Activated T-cell treated with anti-CD3 and anti-CD28 coated beads, Interleukin-2, amount 50 U/mL, for 24 hours (primary cell): ENCODE results near the gene PCDHGC5.

Experiments
- DNase-seq: peaks from one replicate; pipeline ENCODE4 v3.0.0-alpha.2; 2020
- H3K27ac Mint-ChIP-seq: 2 replicates; pipeline ENCODE4 v1.8.0; 2020; ENCODE audit warnings: mild to moderate bottlenecking, mixed read lengths
- H3K27me3 Mint-ChIP-seq: 2 replicates; pipeline ENCODE4 v1.8.0; 2020; ENCODE audit warnings: mixed read lengths
- H3K36me3 Mint-ChIP-seq: 2 replicates; pipeline ENCODE4 v1.8.0; 2020; ENCODE audit warnings: low read depth, mixed read lengths
- H3K4me1 Mint-ChIP-seq: 2 replicates; pipeline ENCODE4 v1.8.0; 2020; ENCODE audit warnings: low read depth, mixed read lengths
- H3K4me3 Mint-ChIP-seq: 2 replicates; pipeline ENCODE4 v1.8.0; 2020; ENCODE audit warnings: mild to moderate bottlenecking, moderate library complexity, mixed read lengths
- H3K9me3 Mint-ChIP-seq: 2 replicates; pipeline ENCODE4 v1.8.0; 2020; ENCODE audit warnings: mixed read lengths

Gene PCDHGC5

GRCh38 chr5:141514330-141515133, 25.7 kb downstream of the PCDHGC5 start:
- no peak for DNase-seq
- H3K4me3 Mint-ChIP-seq: no peak overlapping the region
- peak overlapping the region; percentile 80 for H3K27ac Mint-ChIP-seq
- peaks cover 42% of the 10 kb centered on the region for H3K4me1 Mint-ChIP-seq
- peaks cover 10% of the 10 kb centered on the region for H3K36me3 Mint-ChIP-seq
- H3K9me3 Mint-ChIP-seq: no peaks in the 10 kb centered on the region
- no peaks in the 10 kb centered on the region for H3K27me3 Mint-ChIP-seq

DNA sequence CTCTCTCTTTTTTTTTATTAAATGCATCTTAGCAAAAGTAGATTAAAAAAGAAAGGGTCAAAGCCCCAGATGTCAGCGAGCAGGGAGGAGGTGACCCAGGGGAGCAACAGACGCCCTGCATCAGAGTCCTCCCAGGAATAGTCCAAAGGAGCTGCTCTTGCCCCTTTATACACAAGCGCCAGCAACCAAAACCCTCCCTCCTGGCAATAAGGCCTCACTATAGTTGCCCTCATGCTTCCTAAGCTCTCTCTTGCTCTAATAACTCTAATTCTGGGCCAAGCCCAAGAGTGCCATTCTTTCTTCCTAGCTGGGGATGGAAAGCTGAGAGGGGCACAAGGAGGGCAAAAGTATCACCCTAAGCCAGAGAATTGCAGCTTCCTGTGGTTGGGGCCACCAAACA, 26.3 kb downstream of the PCDHGC5 start:
- Mint-ChIP-seq H3K27me3 (no peaks in the 10 kb centered on the region), H3K4me3 (no peak overlapping the region), H3K27ac (peak overlapping the region; percentile 63), H3K4me1 (peaks cover 44% of the 10 kb centered on the region), H3K36me3 (peaks cover 10% of the 10 kb centered on the region), H3K9me3 (no peaks in the 10 kb centered on the region)
- DNase-seq: no peak

- H3K27ac Mint-ChIP-seq: peak overlapping the region; percentile 64
- H3K36me3 Mint-ChIP-seq: peaks cover 10% of the 10 kb centered on the region
- no peak overlapping the region for H3K4me3 Mint-ChIP-seq
- no peaks in the 10 kb centered on the region for H3K27me3 Mint-ChIP-seq
- H3K4me1 Mint-ChIP-seq: peaks cover 53% of the 10 kb centered on the region
- DNase-seq: no peak
- no peaks in the 10 kb centered on the region for H3K9me3 Mint-ChIP-seq
These were observed 27.2 kb downstream of the PCDHGC5 start for GRCh38 chr5:141515946-141516671.

- peak overlapping the region; percentile 64 for H3K27ac Mint-ChIP-seq
These were observed 27.8 kb downstream of the PCDHGC5 start for GRCh38 chr5:141516672-141517025.

DNA sequence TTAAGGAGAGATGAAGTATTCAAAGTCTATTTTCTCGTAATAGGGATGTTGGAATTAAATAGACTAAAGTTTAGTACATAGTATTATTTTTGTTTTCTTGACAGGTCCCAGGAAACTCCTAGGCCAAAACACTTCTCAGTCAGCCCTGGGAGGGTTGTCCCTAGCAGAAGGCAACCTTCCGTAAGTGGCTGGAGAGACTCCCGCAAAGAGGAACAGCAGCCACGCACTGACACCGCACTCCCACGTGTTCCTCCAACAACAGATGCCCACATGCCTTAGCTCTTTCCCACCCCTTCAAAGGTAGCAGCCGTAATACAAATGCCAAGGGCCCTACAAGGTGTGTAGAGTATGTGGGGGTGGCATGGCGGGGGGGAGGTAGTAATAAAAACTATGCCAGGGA, 28.4 kb downstream of the PCDHGC5 start:
- no peaks in the 10 kb centered on the region for H3K27me3 Mint-ChIP-seq
- peaks cover 65% of the 10 kb centered on the region for H3K4me1 Mint-ChIP-seq
- no peak overlapping the region for H3K27ac Mint-ChIP-seq
- no peak for DNase-seq
- H3K36me3 Mint-ChIP-seq: peaks cover 10% of the 10 kb centered on the region
- no peaks in the 10 kb centered on the region for H3K9me3 Mint-ChIP-seq
- no peak overlapping the region for H3K4me3 Mint-ChIP-seq

More at GRCh38 chr5:141516672-141517025, 27.8 kb downstream of the PCDHGC5 start:
- peaks cover 59% of the 10 kb centered on the region for H3K4me1 Mint-ChIP-seq
- no peak for DNase-seq
- H3K27me3 Mint-ChIP-seq: no peaks in the 10 kb centered on the region
- no peak overlapping the region for H3K4me3 Mint-ChIP-seq
- peaks cover 10% of the 10 kb centered on the region for H3K36me3 Mint-ChIP-seq
- H3K9me3 Mint-ChIP-seq: no peaks in the 10 kb centered on the region

DNA sequence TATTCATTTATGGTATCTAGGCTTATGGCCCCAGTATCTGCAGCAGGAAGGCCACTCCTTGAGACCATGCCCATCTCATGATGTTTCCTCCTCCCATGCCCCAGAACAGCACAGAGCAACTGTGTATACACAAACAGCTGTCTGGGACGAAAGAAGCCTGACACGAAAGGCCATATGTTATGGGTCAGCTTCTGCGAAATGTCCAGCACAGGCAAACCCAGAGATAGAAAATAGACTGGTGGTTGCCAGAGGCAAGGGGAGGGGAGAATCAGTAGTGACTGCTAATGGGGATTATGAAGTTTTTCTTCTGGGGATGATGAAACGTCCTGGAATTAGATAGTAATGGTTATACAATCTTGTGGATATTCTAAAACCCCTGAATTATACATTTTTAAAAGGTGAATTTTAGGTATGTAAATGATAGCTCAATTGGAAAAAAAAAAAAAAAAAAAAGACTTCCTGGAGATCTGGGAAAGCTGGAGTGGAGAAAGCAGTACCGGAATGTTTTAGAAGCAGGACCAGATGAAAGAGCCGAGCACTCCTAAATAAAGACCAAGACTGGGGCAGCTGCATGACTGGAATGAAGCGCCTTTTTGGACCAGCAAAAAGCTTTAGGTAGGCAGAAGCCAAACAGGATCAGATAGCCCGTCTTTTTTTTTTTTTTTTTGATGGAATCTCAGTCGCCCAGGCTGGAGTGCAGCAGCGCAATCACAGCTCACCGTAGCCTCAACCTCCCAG, 29.2 kb downstream of the PCDHGC5 start:
- Mint-ChIP-seq H3K27ac (peak overlapping the region; percentile 63), H3K36me3 (peaks cover 7% of the 10 kb centered on the region), H3K4me1 (peaks cover 65% of the 10 kb centered on the region), H3K4me3 (no peak overlapping the region), H3K9me3 (no peaks in the 10 kb centered on the region), H3K27me3 (no peaks in the 10 kb centered on the region)
- DNase-seq: no peak

DNA sequence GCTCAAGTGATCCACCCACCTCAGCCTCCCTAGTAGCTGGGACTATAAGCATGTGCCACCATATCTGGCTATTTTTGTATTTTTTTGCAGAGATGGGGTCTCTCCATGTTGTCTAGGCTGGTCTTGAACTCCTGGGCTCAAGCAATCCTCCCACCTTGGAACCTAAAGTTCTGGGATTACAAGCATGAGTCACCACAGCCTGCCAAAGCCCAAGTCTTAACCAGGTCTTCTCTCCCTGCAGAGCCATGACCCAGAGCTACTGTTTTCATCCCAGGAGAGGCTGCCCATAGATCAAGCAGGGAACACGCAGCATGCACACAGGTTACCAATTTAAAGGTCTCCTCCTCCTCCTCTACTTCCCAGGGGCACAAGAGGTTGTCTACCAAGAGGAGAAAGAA, 29.7 kb downstream of the PCDHGC5 start:
- Mint-ChIP-seq H3K4me1 (peaks cover 66% of the 10 kb centered on the region), H3K4me3 (no peak overlapping the region), H3K36me3 (peaks cover 5% of the 10 kb centered on the region), H3K9me3 (no peaks in the 10 kb centered on the region), H3K27me3 (no peaks in the 10 kb centered on the region), H3K27ac (no peak overlapping the region)
- DNase-seq: no peak

DNA sequence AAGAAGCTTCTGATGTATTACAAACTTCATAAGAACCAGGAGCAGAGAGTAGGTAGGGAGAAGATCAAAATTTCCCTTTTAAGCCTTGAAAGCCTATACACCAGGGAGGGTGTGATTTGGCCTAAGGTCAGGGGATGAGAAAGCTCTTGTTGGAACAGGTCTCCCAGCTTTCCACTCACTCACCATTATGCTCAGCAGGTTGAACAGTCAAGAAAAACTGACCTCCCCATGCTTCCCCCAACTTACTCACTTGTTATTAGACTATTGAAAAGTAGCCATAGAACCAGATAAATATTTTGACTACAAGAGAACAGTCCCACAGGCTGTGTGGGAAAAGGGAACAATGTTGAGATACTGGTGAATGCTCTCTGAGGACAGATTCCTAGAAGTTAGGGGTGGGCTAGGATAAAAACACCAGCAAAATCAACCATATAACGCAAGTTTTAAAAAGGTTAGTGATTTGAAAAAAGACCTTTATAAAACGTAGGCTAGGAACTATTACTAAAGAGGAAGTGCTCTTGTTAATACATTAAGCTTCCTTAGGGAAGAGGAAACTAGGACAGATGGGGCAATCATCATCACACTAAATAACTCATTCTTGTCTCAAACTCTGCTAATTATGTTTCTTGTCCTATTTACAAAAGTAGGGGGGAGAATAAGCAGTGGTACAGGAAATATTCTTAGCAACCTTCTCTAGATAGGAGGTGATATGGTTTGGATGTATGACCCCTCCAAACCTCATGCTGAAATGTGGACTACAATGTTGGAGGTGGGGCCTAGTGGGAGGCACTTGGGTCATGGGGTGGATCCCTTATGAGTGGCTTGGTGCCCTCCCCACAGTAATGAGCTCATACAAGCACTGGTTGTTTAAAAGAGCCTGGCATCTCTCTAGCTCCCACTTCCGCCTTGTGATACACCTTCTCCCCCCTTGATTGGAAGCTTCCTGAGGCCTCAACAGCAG, 31.0 kb downstream of the PCDHGC5 start:
- DNase-seq: no peak
- Mint-ChIP-seq H3K4me3 (no peak overlapping the region), H3K27me3 (no peaks in the 10 kb centered on the region), H3K4me1 (peaks cover 55% of the 10 kb centered on the region), H3K9me3 (no peaks in the 10 kb centered on the region), H3K36me3 (no peaks in the 10 kb centered on the region), H3K27ac (peak overlapping the region; percentile 77)

DNA sequence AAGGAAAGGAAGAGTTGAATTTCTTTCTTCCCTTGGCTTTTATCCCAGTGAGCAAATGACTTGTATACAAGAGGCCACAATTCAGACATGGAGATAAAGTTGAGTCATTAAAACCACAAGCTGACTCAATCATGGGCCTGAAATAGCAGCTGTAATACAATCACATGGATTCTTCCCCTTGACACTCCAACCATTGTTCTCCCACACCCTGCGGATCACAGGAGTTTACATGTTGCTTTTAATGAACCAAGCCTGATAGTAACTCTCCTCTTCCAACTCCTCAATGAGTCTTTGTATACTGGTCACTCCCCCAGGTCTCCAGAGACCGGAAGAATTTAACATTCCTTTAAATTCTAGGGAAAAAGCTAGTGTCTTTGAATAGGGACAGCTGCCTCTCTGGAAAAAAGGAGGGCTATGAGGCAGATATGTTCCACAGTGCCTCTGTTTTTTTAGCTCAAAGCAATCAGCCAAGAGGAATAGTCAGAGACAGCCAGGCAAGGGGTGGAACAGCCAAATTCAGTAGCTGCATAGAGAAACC, 32.4 kb downstream of the PCDHGC5 start:
- Mint-ChIP-seq H3K9me3 (no peaks in the 10 kb centered on the region), H3K4me3 (no peak overlapping the region), H3K27ac (peak overlapping the region; percentile 62), H3K36me3 (no peaks in the 10 kb centered on the region), H3K4me1 (peaks cover 49% of the 10 kb centered on the region), H3K27me3 (no peaks in the 10 kb centered on the region)
- no peak for DNase-seq

DNA sequence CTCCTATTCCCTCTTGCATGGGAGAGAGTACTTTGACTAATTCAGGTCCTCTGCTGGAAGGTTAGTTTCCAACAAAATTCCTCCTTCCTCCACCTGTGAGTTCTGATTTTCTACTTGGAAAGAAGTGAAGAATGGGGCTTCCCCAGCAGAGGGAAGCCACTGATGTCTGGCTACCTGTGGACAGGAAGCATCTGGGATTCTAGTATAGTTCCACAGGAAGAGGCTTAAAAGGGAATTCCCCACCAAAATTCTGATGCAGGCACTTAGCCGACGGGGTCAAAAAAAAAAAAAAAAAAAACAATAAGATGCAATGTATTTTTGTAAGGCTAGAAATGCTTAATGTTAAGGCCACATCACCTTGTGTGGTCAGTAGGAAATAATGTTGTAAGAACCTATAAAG, 33.4 kb downstream of the PCDHGC5 start:
- no peak for DNase-seq
- Mint-ChIP-seq H3K27ac (peak overlapping the region; percentile 44), H3K4me1 (peaks cover 47% of the 10 kb centered on the region), H3K27me3 (no peaks in the 10 kb centered on the region), H3K36me3 (no peaks in the 10 kb centered on the region), H3K4me3 (no peak overlapping the region), H3K9me3 (no peaks in the 10 kb centered on the region)

DNA sequence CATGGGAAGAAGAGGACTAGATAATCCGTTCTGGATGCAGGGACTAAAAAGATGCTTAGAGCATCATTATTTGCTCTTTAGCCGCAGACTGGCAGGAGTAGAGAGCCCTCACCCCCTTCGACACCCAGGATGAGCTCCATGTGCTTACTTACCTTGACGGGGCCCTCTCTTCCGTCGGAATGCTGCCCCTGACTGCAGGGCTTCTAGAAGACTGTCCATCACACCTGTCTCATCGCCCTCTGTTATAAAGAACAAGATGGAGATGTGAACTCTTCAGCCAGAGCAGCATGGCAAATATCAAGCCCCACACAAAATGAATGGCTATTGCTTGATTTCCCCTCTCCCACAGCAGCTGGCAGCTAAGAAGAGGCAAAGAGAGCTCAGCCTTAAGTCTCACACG, 35.1 kb downstream of the PCDHGC5 start:
- H3K36me3 Mint-ChIP-seq: no peaks in the 10 kb centered on the region
- no peaks in the 10 kb centered on the region for H3K9me3 Mint-ChIP-seq
- H3K4me1 Mint-ChIP-seq: peaks cover 47% of the 10 kb centered on the region
- DNase-seq: no peak
- H3K27me3 Mint-ChIP-seq: no peaks in the 10 kb centered on the region
- no peak overlapping the region for H3K27ac Mint-ChIP-seq
- H3K4me3 Mint-ChIP-seq: no peak overlapping the region

DNA sequence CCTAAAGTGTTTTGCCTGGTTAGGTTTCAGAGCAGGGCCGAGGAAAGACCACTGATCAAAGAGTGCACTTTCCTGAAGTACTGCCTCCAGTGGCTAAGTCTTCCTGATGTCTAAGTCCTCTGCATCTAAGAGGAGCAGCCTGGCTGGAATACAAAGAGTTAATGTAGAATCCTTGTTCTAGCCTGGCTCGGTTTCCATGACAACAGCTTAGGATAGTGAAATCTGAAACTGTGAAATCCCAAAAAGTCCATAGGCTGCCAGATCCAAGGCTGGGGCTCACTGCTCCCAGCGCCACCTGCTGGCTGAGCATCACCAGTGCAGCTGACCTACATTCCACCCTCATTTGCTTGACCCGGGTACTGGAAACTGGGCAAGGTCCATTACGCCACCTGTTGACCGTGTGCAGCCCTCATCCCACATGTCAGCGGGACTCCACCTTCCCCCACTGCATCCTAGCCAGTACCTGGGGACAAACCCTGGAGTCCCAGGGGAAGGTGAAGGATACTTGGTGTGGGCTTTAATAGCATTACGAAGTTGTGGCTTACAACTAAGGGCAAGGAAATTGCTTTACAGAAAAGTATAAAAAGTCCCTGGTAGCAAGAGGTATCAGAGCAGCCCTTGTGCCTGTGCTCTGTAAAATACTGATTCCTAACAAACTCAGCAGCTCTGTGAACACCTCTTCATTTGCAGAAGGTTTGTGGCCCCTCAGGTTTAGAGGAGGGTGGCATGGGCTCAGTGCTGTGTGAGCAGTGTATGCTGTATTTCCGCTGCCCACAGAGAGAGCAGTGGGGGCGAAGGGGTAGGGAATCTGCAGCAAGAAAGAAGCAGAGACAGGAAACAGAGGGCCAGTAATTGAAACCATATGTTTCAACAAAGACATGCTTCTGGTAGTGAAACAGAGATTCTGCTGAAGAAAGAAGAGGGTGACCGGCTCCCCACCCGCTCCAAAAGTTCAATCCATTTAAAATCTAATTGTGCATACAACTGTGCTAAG, 36.0 kb downstream of the PCDHGC5 start:
- Mint-ChIP-seq H3K4me3 (no peak overlapping the region), H3K27ac (peak overlapping the region; percentile 51)
- peak; percentile 68 for DNase-seq

DNA sequence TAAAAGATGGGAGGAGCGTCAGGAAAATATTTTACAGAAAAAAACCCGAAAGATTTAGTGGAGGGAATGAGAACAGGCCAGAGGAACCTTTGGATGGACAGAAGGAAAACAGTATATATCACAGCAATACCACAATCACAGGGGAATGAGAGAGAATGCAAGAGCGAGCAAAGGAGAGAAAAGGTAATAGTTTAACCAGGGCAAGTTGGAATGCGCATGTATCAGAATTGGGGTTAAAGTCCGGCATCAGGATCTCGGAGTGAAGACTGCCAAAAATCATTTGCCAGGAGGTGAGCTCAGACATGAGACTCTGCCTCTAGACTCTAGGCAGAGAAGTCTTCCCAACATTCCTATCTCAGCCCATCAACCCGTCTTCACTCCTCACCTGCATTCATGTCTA, 36.8 kb downstream of the PCDHGC5 start:
- Mint-ChIP-seq H3K4me1 (peaks cover 37% of the 10 kb centered on the region), H3K27me3 (no peaks in the 10 kb centered on the region), H3K4me3 (no peak overlapping the region), H3K27ac (peak overlapping the region; percentile 23), H3K36me3 (no peaks in the 10 kb centered on the region), H3K9me3 (no peaks in the 10 kb centered on the region)
- no peak for DNase-seq

More for the DNA sequence above, 36.0 kb downstream of the PCDHGC5 start:
- Mint-ChIP-seq H3K4me1 (peaks cover 45% of the 10 kb centered on the region), H3K9me3 (no peaks in the 10 kb centered on the region), H3K36me3 (no peaks in the 10 kb centered on the region), H3K27me3 (no peaks in the 10 kb centered on the region)
